DND-41 (cell line): ENCODE data around the gene GABRG3.

Source experiments
- ATAC-seq: fragments of 200-7000 bp; cut with Tn5 transposase; 3 replicates; pipeline ENCODE4 v1.9.1; 2021; ENCODE audit warnings: low read depth; ENCODE audit not compliant: insufficient read depth
- DNase-seq: peaks from one replicate; pipeline ENCODE4 v3.0.0-alpha.2; 2020
- H2AFZ ChIP-seq: 2 replicates; pipeline ENCODE4 v1.6.0; 2012; ENCODE audit warnings: low read depth, low read length
- H3K27ac ChIP-seq: 2 replicates; pipeline ENCODE4 v1.5.1; 2012; ENCODE audit warnings: low read length, inconsistent platforms
- H3K27me3 ChIP-seq: fragments of 200-600 bp; sonication (generic); 2 replicates; pipeline ENCODE4 v1.6.0; 2012; ENCODE audit warnings: low read length, mild to moderate bottlenecking, inconsistent platforms; ENCODE audit not compliant: insufficient read depth, poor library complexity
- H3K36me3 ChIP-seq: 2 replicates; pipeline ENCODE4 v1.5.1; 2012; ENCODE audit warnings: low read length, inconsistent platforms; ENCODE audit not compliant: insufficient read depth
- H3K4me1 ChIP-seq: 2 replicates; pipeline ENCODE4 v1.5.1; 2012; ENCODE audit warnings: mild to moderate bottlenecking, low read length; ENCODE audit not compliant: insufficient read depth
- H3K4me2 ChIP-seq: 2 replicates; pipeline ENCODE4 v1.6.0; 2012; ENCODE audit warnings: mild to moderate bottlenecking, moderate library complexity, low read length, inconsistent platforms; ENCODE audit not compliant: insufficient read depth
- H3K4me3 ChIP-seq, 2 experiments: fragments of 200-600 bp in 1 of 2; shearing (Covaris generic) in 1 of 2; 2 replicates each; pipeline ENCODE4 v1.5.1; 2012 to 2016; ENCODE audit warnings: inconsistent platforms in 2 of 2, low read length in 2 of 2, mild to moderate bottlenecking in 2 of 2, low read depth in 1 of 2, moderate library complexity in 1 of 2
- H3K79me2 ChIP-seq: 2 replicates; pipeline ENCODE4 v1.6.0; 2012; ENCODE audit warnings: low read length, inconsistent platforms; ENCODE audit not compliant: insufficient read depth
- H3K9ac ChIP-seq: 2 replicates; pipeline ENCODE4 v1.6.0; 2012; ENCODE audit warnings: low read depth, mild to moderate bottlenecking, inconsistent platforms, low read length, moderate library complexity
- H3K9me3 ChIP-seq: 2 replicates; pipeline ENCODE4 v1.5.1; 2012; ENCODE audit warnings: low read length, moderate library complexity, mild to moderate bottlenecking, inconsistent platforms; ENCODE audit not compliant: insufficient read depth, severe bottlenecking
- H4K20me1 ChIP-seq: 2 replicates; pipeline ENCODE4 v1.6.0; 2012; ENCODE audit warnings: low read length; ENCODE audit not compliant: insufficient read depth
- EZH2 ChIP-seq: IDR thresholded peaks from 3 replicates; pipeline ENCODE4 v1.6.1; 2012; ENCODE audit warnings: borderline replicate concordance, low read depth, mild to moderate bottlenecking, moderate library complexity, low read length, inconsistent platforms; ENCODE audit not compliant: severe bottlenecking
- TF ChIP-seq, protein P1 (sequence below): IDR thresholded peaks from 2 replicates; pipeline ENCODE4 v1.5.1; 2012; ENCODE audit warnings: borderline replicate concordance, low read length, moderate library complexity, mild to moderate bottlenecking; ENCODE audit not compliant: poor library complexity, severe bottlenecking; ENCODE audit errors: extremely low read depth

GABRG3 gene

DNA sequence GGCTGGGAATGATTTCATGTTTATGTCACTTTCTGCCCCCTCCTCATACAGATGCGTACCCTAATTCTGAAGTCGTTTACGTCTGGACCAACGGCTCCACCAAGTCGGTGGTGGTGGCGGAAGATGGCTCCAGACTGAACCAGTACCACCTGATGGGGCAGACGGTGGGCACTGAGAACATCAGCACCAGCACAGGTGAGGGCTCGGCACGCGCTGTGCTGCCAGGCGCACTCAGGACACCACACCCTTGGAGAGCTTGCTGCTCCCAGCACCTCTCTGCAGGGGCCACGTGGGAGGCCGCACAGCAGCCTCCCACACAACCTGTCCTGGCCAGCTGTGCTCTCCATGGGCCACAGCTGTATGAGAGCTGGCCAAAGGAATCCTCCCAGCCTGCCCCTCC, 33.8 kb upstream of the GABRG3 start:
- Histone ChIP-seq H3K27ac (no peak overlapping the region), H3K36me3 (no peaks in the 10 kb centered on the region), H3K9me3 (no peaks in the 10 kb centered on the region), H3K79me2 (no peaks in the 10 kb centered on the region), H3K9ac (no peak overlapping the region), H2AFZ (no peak overlapping the region), H3K4me3 (no peak overlapping the region), H4K20me1 (no peaks in the 10 kb centered on the region), H3K4me1 (no peaks in the 10 kb centered on the region), H3K4me2 (no peak overlapping the region), H3K27me3 (no peaks in the 10 kb centered on the region)
- no peak for TF ChIP-seq EZH2
- TF ChIP-seq, protein P1, sequence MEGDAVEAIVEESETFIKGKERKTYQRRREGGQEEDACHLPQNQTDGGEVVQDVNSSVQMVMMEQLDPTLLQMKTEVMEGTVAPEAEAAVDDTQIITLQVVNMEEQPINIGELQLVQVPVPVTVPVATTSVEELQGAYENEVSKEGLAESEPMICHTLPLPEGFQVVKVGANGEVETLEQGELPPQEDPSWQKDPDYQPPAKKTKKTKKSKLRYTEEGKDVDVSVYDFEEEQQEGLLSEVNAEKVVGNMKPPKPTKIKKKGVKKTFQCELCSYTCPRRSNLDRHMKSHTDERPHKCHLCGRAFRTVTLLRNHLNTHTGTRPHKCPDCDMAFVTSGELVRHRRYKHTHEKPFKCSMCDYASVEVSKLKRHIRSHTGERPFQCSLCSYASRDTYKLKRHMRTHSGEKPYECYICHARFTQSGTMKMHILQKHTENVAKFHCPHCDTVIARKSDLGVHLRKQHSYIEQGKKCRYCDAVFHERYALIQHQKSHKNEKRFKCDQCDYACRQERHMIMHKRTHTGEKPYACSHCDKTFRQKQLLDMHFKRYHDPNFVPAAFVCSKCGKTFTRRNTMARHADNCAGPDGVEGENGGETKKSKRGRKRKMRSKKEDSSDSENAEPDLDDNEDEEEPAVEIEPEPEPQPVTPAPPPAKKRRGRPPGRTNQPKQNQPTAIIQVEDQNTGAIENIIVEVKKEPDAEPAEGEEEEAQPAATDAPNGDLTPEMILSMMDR: no peak
- ATAC-seq (no peak), DNase-seq (no peak)

DNA sequence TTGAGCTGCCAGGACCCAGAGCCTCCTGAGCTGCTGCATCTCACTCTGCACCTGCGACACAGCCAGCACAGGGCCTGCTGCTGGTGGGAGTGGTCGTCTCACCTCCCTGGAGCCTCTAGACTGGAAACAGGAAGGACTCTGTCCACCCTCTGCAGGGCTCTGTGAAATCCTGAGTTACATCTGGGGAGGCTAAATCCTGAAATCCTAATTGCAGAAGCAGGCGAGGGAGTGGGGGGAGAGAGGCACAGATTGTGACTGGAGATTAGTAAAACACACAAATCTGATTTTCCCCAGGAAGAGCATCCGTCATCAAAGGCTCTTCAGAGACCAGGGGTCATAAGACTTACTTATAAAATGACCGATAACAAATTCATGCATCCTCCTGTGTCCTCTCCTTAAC, 31.6 kb upstream of the GABRG3 start:
- DNase-seq (no peak), ATAC-seq (no peak)
- Histone ChIP-seq H3K4me2 (no peak overlapping the region), H3K27ac (no peak overlapping the region), H4K20me1 (no peaks in the 10 kb centered on the region), H3K79me2 (no peaks in the 10 kb centered on the region), H3K9me3 (no peaks in the 10 kb centered on the region), H2AFZ (no peak overlapping the region), H3K4me3 (no peak overlapping the region), H3K9ac (no peak overlapping the region), H3K36me3 (no peaks in the 10 kb centered on the region), H3K4me1 (no peaks in the 10 kb centered on the region), H3K27me3 (no peaks in the 10 kb centered on the region)
- TF ChIP-seq, protein P1: no peak
- TF ChIP-seq EZH2: no peak

DNA sequence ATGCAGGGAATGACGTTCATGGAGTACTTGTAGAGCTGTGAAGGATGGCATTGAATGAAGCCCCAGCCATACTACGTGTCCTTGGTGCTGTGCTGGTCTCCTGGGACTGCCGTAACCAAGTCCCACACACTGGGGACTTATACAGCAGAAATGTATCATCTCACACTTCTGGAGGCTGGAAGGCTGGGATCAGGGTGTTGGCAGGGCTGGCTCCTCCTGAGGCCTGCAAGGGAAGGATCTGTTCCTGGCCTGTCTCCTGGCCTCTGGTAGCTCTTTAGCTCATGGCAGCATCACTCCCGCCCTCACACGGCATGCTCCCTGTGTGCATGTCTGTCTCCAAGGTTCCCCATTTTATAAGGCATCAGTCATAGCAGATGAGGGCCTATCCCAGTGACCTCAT, 29.5 kb upstream of the GABRG3 start:
- ATAC-seq: no peak

More for the DNA sequence above, 29.5 kb upstream of the GABRG3 start:
- H3K4me2 ChIP-seq: no peak overlapping the region
- H3K27ac ChIP-seq: no peak overlapping the region
- no peaks in the 10 kb centered on the region for H3K4me1 ChIP-seq
- DNase-seq: no peak
- H3K79me2 ChIP-seq: no peaks in the 10 kb centered on the region
- H3K4me3 ChIP-seq: no peak overlapping the region
- no peak overlapping the region for H3K9ac ChIP-seq
- no peak overlapping the region for H2AFZ ChIP-seq
- H4K20me1 ChIP-seq: no peaks in the 10 kb centered on the region
- no peaks in the 10 kb centered on the region for H3K36me3 ChIP-seq
- no peaks in the 10 kb centered on the region for H3K9me3 ChIP-seq
- no peaks in the 10 kb centered on the region for H3K27me3 ChIP-seq
- no peak for TF ChIP-seq EZH2
- TF ChIP-seq, protein P1: no peak
